ENCODE data around the gene LGALS14. TPM values are rescaled to one million over a fixed set of nuclear protein-coding genes. Genes with fewer than 3 reads are reported as not detected.
"Not testable (repeated sequence)": the region's sequence is repeated elsewhere in the genome, so short reads cannot be mapped to it uniquely, and the experiment has no call there.

The LGALS14 gene
- total RNA-seq, 2 experiments from 2014 or later = not detected

DNA sequence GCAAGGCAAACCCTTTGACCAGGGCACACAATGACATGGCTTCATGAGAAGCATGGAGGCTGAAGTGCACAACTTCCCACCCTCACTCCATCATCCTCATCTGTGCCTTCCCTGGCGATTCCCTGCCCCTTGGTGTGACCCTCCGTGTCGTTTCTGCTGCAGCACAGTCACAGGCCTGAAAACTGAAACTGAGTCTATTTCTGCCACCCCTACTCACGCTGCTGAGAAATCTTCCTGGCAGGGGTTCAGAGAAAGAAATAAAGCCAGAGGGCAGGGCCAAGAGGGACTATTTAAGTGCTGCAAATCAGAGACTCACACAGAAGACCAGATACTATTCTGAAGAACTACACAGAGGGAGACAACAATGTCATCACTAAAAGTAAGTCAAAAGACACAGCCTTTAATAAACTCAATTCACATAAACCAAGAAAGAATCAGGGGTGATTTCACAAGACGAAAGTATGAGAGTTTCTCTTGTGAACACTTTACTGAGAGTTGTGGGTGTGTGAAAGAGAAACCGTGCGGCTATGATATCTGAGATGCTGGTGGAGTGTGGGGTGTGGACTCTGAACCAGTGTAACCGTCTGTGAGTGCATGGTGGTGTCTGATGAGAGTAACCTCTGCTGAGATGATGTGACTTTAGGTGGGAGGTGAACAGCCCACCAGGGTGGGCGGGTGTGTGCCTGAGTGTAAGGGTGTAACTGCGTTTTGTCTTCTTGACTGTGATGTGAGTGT, 25.1 kb upstream of the LGALS14 start:
- Mint-ChIP-seq H3K4me1 (peaks cover 43% of the 10 kb centered on the region), H3K9me3 (no peaks in the 10 kb centered on the region), H3K27me3 (no peaks in the 10 kb centered on the region), H3K36me3 (ENCODE audit: low read depth) (no peaks in the 10 kb centered on the region), H3K4me3 (peak overlapping the region; percentile 74), H3K27ac (peak overlapping the region; percentile 93)
- peak; percentile 44 for DNase-seq
- ChIA-PET CTCF (interaction anchor here (0.8 kb wide), 1 partner anchor 163 kb away, joined by 4 read pairs; no protein-coding TSS in a partner anchor), POLR2A (no interaction called here)

- H3K4me1 Mint-ChIP-seq = peaks cover 43% of the 10 kb centered on the region
- H3K36me3 Mint-ChIP-seq (ENCODE audit: low read depth) = no peaks in the 10 kb centered on the region
- H3K27me3 Mint-ChIP-seq = no peaks in the 10 kb centered on the region
- no peaks in the 10 kb centered on the region for H3K9me3 Mint-ChIP-seq
- no peak for DNase-seq
- ChIA-PET CTCF (no interaction called here), POLR2A (no interaction called here)
- peak overlapping the region; percentile 93 for H3K27ac Mint-ChIP-seq
- H3K4me3 Mint-ChIP-seq = peak overlapping the region; percentile 74
Measured at GRCh38 chr19:39679791-39680168, 24.5 kb upstream of the LGALS14 start.

DNA sequence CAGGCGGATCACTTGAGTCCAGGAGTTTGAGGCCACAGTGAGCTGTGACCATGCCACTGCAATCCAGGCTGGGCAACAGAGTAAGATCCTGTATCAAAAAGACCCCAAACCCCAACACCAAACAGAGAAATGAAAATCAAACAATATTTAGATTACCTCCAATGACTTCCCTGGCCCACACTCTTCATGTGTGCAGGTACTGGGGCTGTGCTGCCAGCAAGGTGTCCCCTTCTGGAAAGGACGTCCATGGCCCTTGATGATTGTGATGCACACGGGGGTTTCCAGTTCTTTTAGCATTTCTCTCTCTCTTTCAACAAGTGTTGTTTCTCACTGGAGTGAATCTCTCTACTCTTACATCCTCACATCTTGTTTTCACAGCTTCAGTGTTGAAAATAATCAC, 23.7 kb upstream of the LGALS14 start:
- H3K4me1 Mint-ChIP-seq = peaks cover 40% of the 10 kb centered on the region
- no peak overlapping the region for H3K4me3 Mint-ChIP-seq
- POLR2A ChIA-PET = no interaction called here
- H3K27ac Mint-ChIP-seq = no peak overlapping the region
- CTCF ChIA-PET = no interaction called here
- DNase-seq = no peak
- no peaks in the 10 kb centered on the region for H3K27me3 Mint-ChIP-seq
- H3K36me3 Mint-ChIP-seq (ENCODE audit: low read depth) = no peaks in the 10 kb centered on the region
- H3K9me3 Mint-ChIP-seq = no peaks in the 10 kb centered on the region

DNA sequence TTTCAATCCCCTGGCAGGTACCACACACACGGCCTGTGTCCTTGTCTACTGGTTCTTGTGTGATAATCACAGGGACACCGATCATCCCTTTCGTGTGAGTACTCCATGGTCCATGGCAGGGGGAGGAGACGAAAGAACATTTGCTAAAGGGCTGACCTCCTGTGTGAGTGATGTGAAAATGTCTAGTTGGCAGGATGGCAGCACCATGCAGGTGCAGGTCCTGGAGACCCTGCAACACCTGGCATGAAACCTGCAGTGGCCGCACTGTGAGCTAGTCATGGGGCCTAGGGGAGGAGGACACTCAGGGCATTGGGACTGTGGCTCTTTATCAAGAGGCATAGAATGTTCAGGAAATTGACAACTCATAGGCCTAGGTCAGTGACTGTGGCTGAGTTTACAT, 22.9 kb upstream of the LGALS14 start:
- POLR2A ChIA-PET = no interaction called here
- H3K27ac Mint-ChIP-seq = no peak overlapping the region

GRCh38 chr19:39684267-39684666, 20.0 kb upstream of the LGALS14 start:
- peaks cover 2% of the 10 kb centered on the region for H3K27me3 Mint-ChIP-seq
- CTCF ChIA-PET = no interaction called here
- no peak overlapping the region for H3K4me3 Mint-ChIP-seq

More for the DNA sequence above, 22.9 kb upstream of the LGALS14 start:
- Mint-ChIP-seq H3K36me3 (ENCODE audit: low read depth) (peaks cover 7% of the 10 kb centered on the region), H3K4me1 (peaks cover 37% of the 10 kb centered on the region), H3K9me3 (peaks cover 4% of the 10 kb centered on the region), H3K27me3 (no peaks in the 10 kb centered on the region), H3K4me3 (no peak overlapping the region)
- CTCF ChIA-PET = no interaction called here
- no peak for DNase-seq

DNA sequence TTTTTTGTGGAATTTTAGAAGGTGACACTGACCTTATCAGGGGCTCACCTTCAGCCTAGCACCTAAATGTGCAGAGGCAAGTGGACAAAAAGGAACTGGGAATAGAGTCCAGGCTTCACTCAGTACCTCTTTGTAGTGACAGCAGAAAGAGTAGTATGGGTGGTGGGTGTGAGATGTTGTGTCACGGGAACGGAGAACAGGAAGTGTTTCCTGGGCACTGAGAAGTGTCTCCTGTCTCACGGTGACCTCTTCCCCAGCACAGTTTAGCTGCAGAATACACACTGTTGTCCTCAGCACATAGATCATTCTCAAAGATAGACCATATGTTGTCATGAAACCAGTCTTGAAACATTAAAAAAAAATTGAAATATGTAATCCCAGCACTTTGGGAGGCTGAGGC, 17.5 kb upstream of the LGALS14 start:
- H3K9me3 Mint-ChIP-seq = peaks cover 6% of the 10 kb centered on the region
- H3K36me3 Mint-ChIP-seq (ENCODE audit: low read depth) = peaks cover 10% of the 10 kb centered on the region
- ChIA-PET POLR2A (no interaction called here), CTCF (no interaction called here)
- H3K4me1 Mint-ChIP-seq = peaks cover 9% of the 10 kb centered on the region
- H3K27me3 Mint-ChIP-seq = peaks cover 9% of the 10 kb centered on the region
- no peak for DNase-seq
- H3K27ac Mint-ChIP-seq = no peak overlapping the region
- no peak overlapping the region for H3K4me3 Mint-ChIP-seq

More at GRCh38 chr19:39684267-39684666, 20.0 kb upstream of the LGALS14 start:
- Mint-ChIP-seq H3K36me3 (ENCODE audit: low read depth) (peaks cover 10% of the 10 kb centered on the region), H3K4me1 (peaks cover 23% of the 10 kb centered on the region), H3K27ac (no peak overlapping the region), H3K9me3 (peaks cover 6% of the 10 kb centered on the region)
- no peak for DNase-seq
- POLR2A ChIA-PET = no interaction called here

GRCh38 chr19:39688637-39689036, 15.6 kb upstream of the LGALS14 start:
- DNase-seq; POLR2A ChIA-PET; H3K27ac Mint-ChIP-seq; H3K9me3 Mint-ChIP-seq; H3K4me3 Mint-ChIP-seq; CTCF ChIA-PET; H3K36me3 Mint-ChIP-seq (ENCODE audit: low read depth); H3K4me1 Mint-ChIP-seq; H3K27me3 Mint-ChIP-seq: not testable (repeated sequence)

GRCh38 chr19:39692166-39692565, 12.1 kb upstream of the LGALS14 start:
- H3K27me3 Mint-ChIP-seq = peaks cover 23% of the 10 kb centered on the region
- POLR2A ChIA-PET = no interaction called here
- no peak for DNase-seq

DNA sequence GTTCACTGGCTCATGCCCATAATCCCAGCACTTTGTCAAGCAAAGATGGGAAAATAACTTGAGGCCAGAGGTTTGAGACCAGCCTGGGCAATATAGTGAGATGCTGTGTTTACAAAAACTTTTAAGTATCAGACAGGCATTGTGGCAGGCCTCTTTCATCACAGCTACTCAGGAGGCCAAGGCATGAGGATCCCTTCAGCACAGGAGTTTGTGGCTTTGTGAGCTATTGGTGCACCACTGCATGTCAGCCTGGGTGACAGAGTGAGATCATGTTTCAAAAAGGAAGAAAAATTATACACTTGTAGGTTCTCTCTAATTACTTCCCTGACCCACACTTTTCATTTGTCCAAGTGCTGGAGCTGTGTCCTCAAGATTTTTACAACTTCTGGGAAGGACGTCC, 11.5 kb upstream of the LGALS14 start:
- Mint-ChIP-seq H3K4me3 (no peak overlapping the region), H3K4me1 (no peaks in the 10 kb centered on the region), H3K36me3 (ENCODE audit: low read depth) (no peaks in the 10 kb centered on the region), H3K9me3 (no peaks in the 10 kb centered on the region), H3K27me3 (peaks cover 23% of the 10 kb centered on the region), H3K27ac (no peak overlapping the region)
- ChIA-PET POLR2A (no interaction called here), CTCF (interaction anchor here (1.2 kb wide), 1 partner anchor 11 kb away, joined by 6 read pairs; the partner anchor contains the start of gene LGALS14)
- DNase-seq = no peak

More at GRCh38 chr19:39692166-39692565, 12.1 kb upstream of the LGALS14 start:
- H3K36me3 Mint-ChIP-seq (ENCODE audit: low read depth) = no peaks in the 10 kb centered on the region
- no peaks in the 10 kb centered on the region for H3K9me3 Mint-ChIP-seq
- no peaks in the 10 kb centered on the region for H3K4me1 Mint-ChIP-seq
- no peak overlapping the region for H3K27ac Mint-ChIP-seq
- H3K4me3 Mint-ChIP-seq = no peak overlapping the region
- CTCF ChIA-PET = interaction anchor here (1.2 kb wide), 1 partner anchor 11 kb away, joined by 6 read pairs; the partner anchor contains the start of gene LGALS14

- Mint-ChIP-seq H3K27me3 (peaks cover 30% of the 10 kb centered on the region), H3K4me3 (no peak overlapping the region), H3K4me1 (no peaks in the 10 kb centered on the region), H3K36me3 (ENCODE audit: low read depth) (no peaks in the 10 kb centered on the region), H3K27ac (no peak overlapping the region), H3K9me3 (no peaks in the 10 kb centered on the region)
- ChIA-PET POLR2A (no interaction called here), CTCF (no interaction called here)
- DNase-seq = no peak
Measured at GRCh38 chr19:39695759-39696158, 8.5 kb upstream of the LGALS14 start.

DNA sequence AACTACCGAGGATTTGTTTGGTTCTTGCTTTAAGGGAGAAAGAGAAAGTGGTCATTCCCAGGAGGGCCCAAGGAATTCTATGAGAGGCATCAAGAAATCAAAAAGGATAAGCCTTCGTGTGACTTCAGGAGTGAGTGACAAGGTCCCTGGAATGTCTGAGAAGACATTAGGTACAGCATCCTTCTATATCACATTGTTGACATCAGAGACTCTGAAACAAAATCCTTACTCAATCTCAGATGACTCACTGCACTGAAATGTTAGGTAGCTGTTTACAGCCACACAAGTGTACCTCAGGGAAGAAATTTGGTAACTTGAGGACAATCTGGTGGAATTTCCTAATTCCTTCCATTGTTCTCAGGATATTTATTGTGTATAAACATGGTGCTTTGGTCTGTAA, 7.9 kb upstream of the LGALS14 start:
- Mint-ChIP-seq H3K27me3 (peaks cover 32% of the 10 kb centered on the region), H3K4me3 (no peak overlapping the region), H3K27ac (no peak overlapping the region), H3K4me1 (no peaks in the 10 kb centered on the region), H3K9me3 (no peaks in the 10 kb centered on the region), H3K36me3 (ENCODE audit: low read depth) (no peaks in the 10 kb centered on the region)
- ChIA-PET POLR2A (no interaction called here), CTCF (no interaction called here)
- DNase-seq = no peak

DNA sequence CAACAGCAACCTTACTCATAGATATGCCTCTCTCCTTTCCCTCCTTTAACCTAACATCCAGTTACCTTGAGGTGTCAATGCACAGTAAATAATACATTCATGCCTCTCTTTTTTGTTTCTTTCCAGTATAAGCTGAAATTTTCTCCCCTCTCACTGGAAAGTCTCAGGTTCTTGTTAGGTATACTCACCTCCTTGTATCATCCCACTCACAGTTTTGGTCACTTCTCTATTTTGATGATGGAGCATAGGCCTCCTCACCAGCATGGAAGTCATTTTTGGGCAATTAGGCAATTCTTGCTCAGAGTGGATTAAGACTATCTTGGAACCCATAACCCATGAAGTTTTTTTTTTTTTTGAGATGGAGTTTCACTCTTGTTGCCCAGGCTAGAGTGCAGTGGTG, 5.7 kb upstream of the LGALS14 start:
- Mint-ChIP-seq H3K27me3 (peaks cover 36% of the 10 kb centered on the region), H3K4me3 (no peak overlapping the region), H3K36me3 (ENCODE audit: low read depth) (no peaks in the 10 kb centered on the region), H3K9me3 (no peaks in the 10 kb centered on the region), H3K27ac (no peak overlapping the region), H3K4me1 (no peaks in the 10 kb centered on the region)
- POLR2A ChIA-PET = no interaction called here
- CTCF ChIA-PET = no interaction called here
- no peak for DNase-seq

DNA sequence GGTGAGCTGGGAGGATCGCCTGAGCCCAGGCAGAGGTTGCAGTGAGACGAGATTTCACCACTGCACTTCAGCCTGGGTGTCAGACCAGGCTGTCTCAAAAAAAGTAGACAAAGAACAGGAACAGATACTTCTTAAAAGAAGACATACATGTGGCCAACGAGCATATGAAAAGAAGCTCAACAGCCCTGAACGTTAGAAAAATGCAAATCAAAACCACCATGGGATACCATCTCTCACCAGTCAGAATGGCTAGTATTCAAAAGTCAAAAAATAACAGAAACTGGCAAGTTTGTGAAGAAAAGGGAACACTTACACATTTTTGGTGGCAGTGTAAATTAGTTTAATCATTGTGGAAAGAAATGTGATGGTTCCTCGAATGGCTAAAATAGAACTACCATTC, 3.0 kb upstream of the LGALS14 start:
- Mint-ChIP-seq H3K36me3 (ENCODE audit: low read depth) (peaks cover 5% of the 10 kb centered on the region), H3K27ac (no peak overlapping the region), H3K4me1 (peaks cover 23% of the 10 kb centered on the region), H3K27me3 (peaks cover 29% of the 10 kb centered on the region), H3K4me3 (no peak overlapping the region), H3K9me3 (peaks cover 11% of the 10 kb centered on the region)
- CTCF ChIA-PET = interaction anchor here (0.6 to 0.9 kb wide), 2 partner anchors 25 to 91 kb away, joined by 3 to 4 read pairs; no protein-coding TSS in a partner anchor
- POLR2A ChIA-PET = no interaction called here
- DNase-seq = no peak

Measured in activated CD4-positive, alpha-beta T cell treated with anti-CD3 and anti-CD28 coated beads, Interleukin-2, amount 10 ng/mL, durations not matched to agents 7 days and 5 days (primary cell).